Uterus (tissue), 2 donors: Measurements from ENCODE around the gene NR2E1.

Experiments
- POLR2A ChIP-seq, 2 donors: fragments of 450-650 bp; IDR thresholded peaks; one replicate each; pipeline ENCODE4 v1.6.1; 2016; ENCODE audit warnings: antibody characterized with exemption in 2 of 2, mild to moderate bottlenecking in 1 of 2, moderate library complexity in 1 of 2
- TF ChIP-seq, protein P1 (sequence below), 4 experiments: fragments of 200-600 bp in 2 of 4; fragments of 450-650 bp in 2 of 4; sonication (generic) in 2 of 4; IDR thresholded peaks; one replicate each; pipeline ENCODE4 v1.5.1; 2016 to 2019; ENCODE audit warnings: antibody characterized with exemption in 4 of 4, mild to moderate bottlenecking in 2 of 4, moderate library complexity in 1 of 4

DNA sequence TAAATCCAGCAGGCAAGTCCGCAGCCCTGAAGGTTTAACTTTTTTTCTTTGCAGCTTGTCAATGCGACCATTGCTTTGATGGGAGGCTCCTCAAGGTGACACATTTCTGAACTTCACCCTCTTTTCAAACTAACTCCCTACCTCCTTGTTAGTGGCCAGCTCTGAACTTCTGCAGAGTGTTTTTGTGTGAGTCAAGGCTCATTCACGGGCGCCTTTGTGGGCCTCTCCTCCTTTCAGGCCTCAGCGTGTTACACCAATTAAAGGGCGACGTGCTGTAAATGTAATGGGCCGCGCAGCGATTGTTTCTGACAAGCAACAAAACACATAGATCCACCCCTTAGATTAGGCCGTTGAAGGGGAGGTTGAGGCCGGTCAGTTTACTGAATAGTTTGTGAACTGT, 45.5 kb upstream of the NR2E1 start:
- TF ChIP-seq, protein P1, sequence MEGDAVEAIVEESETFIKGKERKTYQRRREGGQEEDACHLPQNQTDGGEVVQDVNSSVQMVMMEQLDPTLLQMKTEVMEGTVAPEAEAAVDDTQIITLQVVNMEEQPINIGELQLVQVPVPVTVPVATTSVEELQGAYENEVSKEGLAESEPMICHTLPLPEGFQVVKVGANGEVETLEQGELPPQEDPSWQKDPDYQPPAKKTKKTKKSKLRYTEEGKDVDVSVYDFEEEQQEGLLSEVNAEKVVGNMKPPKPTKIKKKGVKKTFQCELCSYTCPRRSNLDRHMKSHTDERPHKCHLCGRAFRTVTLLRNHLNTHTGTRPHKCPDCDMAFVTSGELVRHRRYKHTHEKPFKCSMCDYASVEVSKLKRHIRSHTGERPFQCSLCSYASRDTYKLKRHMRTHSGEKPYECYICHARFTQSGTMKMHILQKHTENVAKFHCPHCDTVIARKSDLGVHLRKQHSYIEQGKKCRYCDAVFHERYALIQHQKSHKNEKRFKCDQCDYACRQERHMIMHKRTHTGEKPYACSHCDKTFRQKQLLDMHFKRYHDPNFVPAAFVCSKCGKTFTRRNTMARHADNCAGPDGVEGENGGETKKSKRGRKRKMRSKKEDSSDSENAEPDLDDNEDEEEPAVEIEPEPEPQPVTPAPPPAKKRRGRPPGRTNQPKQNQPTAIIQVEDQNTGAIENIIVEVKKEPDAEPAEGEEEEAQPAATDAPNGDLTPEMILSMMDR (IDR thresholded peaks at IDR 0.05): no peak
- TF ChIP-seq POLR2A (IDR thresholded peaks at IDR 0.05): no peak
